GM18526 (cell line): ENCODE measurements around the gene SAT2.

Experiments
- POLR2A ChIP-seq: IDR thresholded peaks from 3 replicates; pipeline ENCODE4 v1.6.1; 2011; ENCODE audit not compliant: insufficient read length; ENCODE audit errors: extremely low read depth

Gene SAT2

GRCh38 chr17:7614425-7615264 is 13.0 kb downstream of the SAT2 start, which contains the start of gene FXR2:
TSS of gene FXR2 (minus strand) at chr17:7614897. CDS start at chr17:7614532, 365 bp downstream.
- TF ChIP-seq POLR2A = peak; percentile 61

GRCh38 chr17:7613769-7614424 is 13.7 kb downstream of the SAT2 start:
- no peak for TF ChIP-seq POLR2A

- TF ChIP-seq POLR2A = no peak
Measured at GRCh38 chr17:7612294-7612640, 15.4 kb downstream of the SAT2 start.

- TF ChIP-seq POLR2A = no peak
Measured at GRCh38 chr17:7611635-7612293, 15.9 kb downstream of the SAT2 start.

GRCh38 chr17:7610641-7611040 is 17.0 kb downstream of the SAT2 start:
- no peak for TF ChIP-seq POLR2A

GRCh38 chr17:7606280-7606679 is 21.3 kb downstream of the SAT2 start:
- no peak for TF ChIP-seq POLR2A

GRCh38 chr17:7593296-7593695 is 34.3 kb downstream of the SAT2 start:
- no peak for TF ChIP-seq POLR2A

GRCh38 chr17:7592422-7593021 is 35.1 kb downstream of the SAT2 start:
- TF ChIP-seq POLR2A = no peak

GRCh38 chr17:7591596-7591995 is 36.0 kb downstream of the SAT2 start:
- peak; percentile 12 for TF ChIP-seq POLR2A

GRCh38 chr17:7590743-7591142 is 36.9 kb downstream of the SAT2 start:
- no peak for TF ChIP-seq POLR2A

- TF ChIP-seq POLR2A = no peak
Measured at GRCh38 chr17:7589891-7590691, 37.5 kb downstream of the SAT2 start, which contains the start of gene SOX15. TSS of gene SOX15 (minus strand) at chr17:7590094. CDS start at chr17:7589676, 418 bp downstream.

- TF ChIP-seq POLR2A = no peak
Measured at GRCh38 chr17:7589204-7589868, 38.3 kb downstream of the SAT2 start.

GRCh38 chr17:7588553-7589203 is 38.9 kb downstream of the SAT2 start:
- TF ChIP-seq POLR2A = no peak
